ENCODE measurements around the gene SUFU. TPM values are rescaled to one million over a fixed set of nuclear protein-coding genes. Genes with fewer than 3 reads are reported as not detected.
"Not testable (repeated sequence)": the region's sequence is repeated elsewhere in the genome, so short reads cannot be mapped to it uniquely, and the experiment has no call there.

Gene SUFU
- total RNA-seq, 1 donor from 2014 or later: 19.9 TPM

DNA sequence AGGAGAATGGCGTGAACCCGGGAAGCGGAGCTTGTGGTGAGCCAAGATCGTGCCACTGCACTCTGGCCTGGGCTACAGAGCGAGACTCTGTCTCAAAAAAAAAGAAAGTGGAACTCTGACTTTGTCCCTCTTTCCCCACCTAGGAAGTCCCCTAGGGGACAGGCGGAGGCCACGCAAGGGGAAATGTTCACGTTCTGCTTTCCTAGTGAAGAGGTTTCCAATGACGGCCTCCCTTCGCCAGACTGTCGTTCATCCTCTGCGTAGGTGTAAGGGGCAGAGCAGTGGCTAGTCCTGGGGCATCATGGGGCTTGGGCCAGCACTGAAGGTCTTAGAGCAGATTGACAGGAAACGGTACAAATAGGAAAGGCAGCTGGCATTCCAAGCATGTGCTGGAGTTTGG, 30.6 kb downstream of the SUFU start:
- Mint-ChIP-seq H3K4me3 (ENCODE audit: unreplicated experiment) (no peak overlapping the region), H3K4me1 (ENCODE audit: low read depth, unreplicated experiment) (no peaks in the 10 kb centered on the region), H3K27ac (ENCODE audit: unreplicated experiment) (peak overlapping the region; percentile 12), H3K27me3 (ENCODE audit: unreplicated experiment) (peaks cover 2% of the 10 kb centered on the region), H3K9me3 (ENCODE audit: unreplicated experiment) (no peaks in the 10 kb centered on the region), H3K36me3 (ENCODE audit: unreplicated experiment) (no peaks in the 10 kb centered on the region)
- TF ChIP-seq, protein P1, sequence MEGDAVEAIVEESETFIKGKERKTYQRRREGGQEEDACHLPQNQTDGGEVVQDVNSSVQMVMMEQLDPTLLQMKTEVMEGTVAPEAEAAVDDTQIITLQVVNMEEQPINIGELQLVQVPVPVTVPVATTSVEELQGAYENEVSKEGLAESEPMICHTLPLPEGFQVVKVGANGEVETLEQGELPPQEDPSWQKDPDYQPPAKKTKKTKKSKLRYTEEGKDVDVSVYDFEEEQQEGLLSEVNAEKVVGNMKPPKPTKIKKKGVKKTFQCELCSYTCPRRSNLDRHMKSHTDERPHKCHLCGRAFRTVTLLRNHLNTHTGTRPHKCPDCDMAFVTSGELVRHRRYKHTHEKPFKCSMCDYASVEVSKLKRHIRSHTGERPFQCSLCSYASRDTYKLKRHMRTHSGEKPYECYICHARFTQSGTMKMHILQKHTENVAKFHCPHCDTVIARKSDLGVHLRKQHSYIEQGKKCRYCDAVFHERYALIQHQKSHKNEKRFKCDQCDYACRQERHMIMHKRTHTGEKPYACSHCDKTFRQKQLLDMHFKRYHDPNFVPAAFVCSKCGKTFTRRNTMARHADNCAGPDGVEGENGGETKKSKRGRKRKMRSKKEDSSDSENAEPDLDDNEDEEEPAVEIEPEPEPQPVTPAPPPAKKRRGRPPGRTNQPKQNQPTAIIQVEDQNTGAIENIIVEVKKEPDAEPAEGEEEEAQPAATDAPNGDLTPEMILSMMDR (IDR thresholded peaks at IDR 0.05; ENCODE audit: partially characterized antibody, unreplicated experiment): no peak
- DNase-seq: no peak

DNA sequence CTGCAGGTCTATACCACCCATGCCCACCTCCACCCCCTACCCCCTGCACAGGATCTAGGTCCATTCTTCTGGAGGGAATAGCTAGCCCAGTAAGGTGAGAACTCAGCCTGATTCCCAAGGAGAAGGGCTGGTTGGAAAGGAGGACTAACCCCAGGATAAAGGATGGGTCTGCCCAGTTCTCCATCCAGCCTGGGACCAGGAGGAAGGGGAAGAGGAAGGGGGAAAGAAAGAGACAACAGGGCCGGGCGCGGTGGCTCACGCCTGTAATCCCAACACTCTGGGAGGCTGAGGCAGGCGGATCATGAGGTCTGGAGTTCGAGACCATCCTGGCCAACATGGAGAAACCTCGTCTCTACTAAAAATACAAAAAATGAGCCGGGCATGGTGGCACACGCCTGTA, 31.2 kb downstream of the SUFU start:
- not testable (repeated sequence) for H3K27me3 Mint-ChIP-seq (ENCODE audit: unreplicated experiment); H3K4me3 Mint-ChIP-seq (ENCODE audit: unreplicated experiment); H3K9me3 Mint-ChIP-seq (ENCODE audit: unreplicated experiment); H3K36me3 Mint-ChIP-seq (ENCODE audit: unreplicated experiment); H3K27ac Mint-ChIP-seq (ENCODE audit: unreplicated experiment); DNase-seq; H3K4me1 Mint-ChIP-seq (ENCODE audit: low read depth, unreplicated experiment)

DNA sequence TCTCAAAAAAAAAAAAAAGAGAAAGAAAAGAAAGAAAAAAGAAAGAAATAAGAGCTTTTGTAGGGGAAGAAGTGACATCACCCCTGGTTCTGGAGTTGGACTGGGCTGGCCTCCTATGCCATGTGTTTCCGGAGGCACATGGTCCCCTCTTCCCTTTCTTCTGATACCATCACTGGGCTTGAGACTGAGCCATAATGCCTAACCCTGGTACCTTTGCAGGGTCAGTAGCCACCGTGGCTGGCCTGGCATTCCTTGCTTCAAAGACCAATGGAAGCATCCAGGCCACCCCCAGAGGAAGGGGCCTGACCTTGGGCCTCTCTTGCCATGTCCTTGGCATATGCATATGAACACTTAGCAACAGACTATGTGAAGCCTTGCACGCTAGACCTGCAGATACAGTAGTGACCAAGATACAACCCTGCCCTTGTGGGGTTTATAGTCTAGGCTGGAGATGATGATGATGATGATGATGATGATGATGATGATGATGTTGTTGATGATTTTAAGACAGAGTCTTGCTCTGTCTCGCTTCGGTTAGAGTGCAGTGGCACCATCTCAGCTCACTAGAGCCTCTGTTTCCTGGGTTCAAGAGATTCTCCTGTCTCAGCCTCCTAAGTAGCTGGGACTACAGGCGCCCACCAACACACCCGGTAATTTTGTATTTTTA, 31.8 kb downstream of the SUFU start:
- no peak overlapping the region for H3K4me3 Mint-ChIP-seq (ENCODE audit: unreplicated experiment)
- no peak overlapping the region for H3K27ac Mint-ChIP-seq (ENCODE audit: unreplicated experiment)
- no peaks in the 10 kb centered on the region for H3K36me3 Mint-ChIP-seq (ENCODE audit: unreplicated experiment)
- DNase-seq: no peak
- TF ChIP-seq, protein P1 (IDR thresholded peaks at IDR 0.05; ENCODE audit: partially characterized antibody, unreplicated experiment): no peak
- peaks cover 2% of the 10 kb centered on the region for H3K27me3 Mint-ChIP-seq (ENCODE audit: unreplicated experiment)
- no peaks in the 10 kb centered on the region for H3K4me1 Mint-ChIP-seq (ENCODE audit: low read depth, unreplicated experiment)
- H3K9me3 Mint-ChIP-seq (ENCODE audit: unreplicated experiment): no peaks in the 10 kb centered on the region

DNA sequence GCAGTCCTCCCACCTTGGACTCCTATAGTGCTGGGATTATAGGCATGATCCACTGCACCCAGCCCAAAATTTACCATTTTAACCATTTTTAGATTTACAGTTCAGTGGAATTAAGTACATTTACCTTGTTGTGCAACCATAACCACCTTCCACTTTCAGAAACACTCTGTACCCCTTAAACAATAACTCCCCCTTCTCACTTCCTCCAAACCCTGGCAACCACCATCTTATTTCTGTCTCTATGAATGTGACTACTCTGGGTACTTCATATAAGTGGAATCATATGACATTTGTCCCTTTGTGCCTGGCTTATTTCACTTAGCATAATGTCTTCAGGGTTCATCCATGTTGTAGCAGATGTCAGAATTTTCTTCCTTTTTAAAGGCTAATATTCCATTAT, 33.6 kb downstream of the SUFU start:
- TF ChIP-seq, protein P1 (IDR thresholded peaks at IDR 0.05; ENCODE audit: partially characterized antibody, unreplicated experiment): no peak
- DNase-seq: no peak
- Mint-ChIP-seq H3K9me3 (ENCODE audit: unreplicated experiment) (no peaks in the 10 kb centered on the region), H3K4me1 (ENCODE audit: low read depth, unreplicated experiment) (no peaks in the 10 kb centered on the region), H3K27ac (ENCODE audit: unreplicated experiment) (no peak overlapping the region), H3K4me3 (ENCODE audit: unreplicated experiment) (no peak overlapping the region), H3K27me3 (ENCODE audit: unreplicated experiment) (peaks cover 2% of the 10 kb centered on the region), H3K36me3 (ENCODE audit: unreplicated experiment) (no peaks in the 10 kb centered on the region)

DNA sequence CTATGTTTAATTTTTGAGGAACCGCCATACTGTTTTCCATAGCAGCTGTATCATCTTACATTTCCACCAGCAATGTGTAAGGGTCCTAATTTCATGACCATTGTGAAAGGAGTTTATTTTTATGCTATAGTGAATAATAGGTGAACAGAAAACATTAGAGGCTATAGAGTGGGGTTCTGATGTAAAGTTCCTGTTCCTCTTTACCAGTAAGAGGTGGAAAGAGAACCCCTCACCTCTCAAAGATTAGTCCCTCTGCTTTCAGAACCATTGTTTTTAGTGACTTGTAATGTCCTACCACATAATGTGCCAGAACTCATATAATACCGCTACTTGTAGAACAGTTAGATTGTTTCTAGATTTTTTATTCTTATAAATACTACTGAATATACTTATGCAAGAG, 34.2 kb downstream of the SUFU start:
- Mint-ChIP-seq H3K4me1 (ENCODE audit: low read depth, unreplicated experiment) (no peaks in the 10 kb centered on the region), H3K27ac (ENCODE audit: unreplicated experiment) (no peak overlapping the region)

More for the DNA sequence above, 34.2 kb downstream of the SUFU start:
- Mint-ChIP-seq H3K27me3 (ENCODE audit: unreplicated experiment) (no peaks in the 10 kb centered on the region), H3K36me3 (ENCODE audit: unreplicated experiment) (no peaks in the 10 kb centered on the region), H3K9me3 (ENCODE audit: unreplicated experiment) (no peaks in the 10 kb centered on the region), H3K4me3 (ENCODE audit: unreplicated experiment) (no peak overlapping the region)
- no peak for DNase-seq
- TF ChIP-seq, protein P1 (IDR thresholded peaks at IDR 0.05; ENCODE audit: partially characterized antibody, unreplicated experiment): no peak
